C4-2B (cell line): ENCODE data around the gene ESRRG.

Experiments
- H3K27ac ChIP-seq: fragments of 450-650 bp; 2 replicates; pipeline ENCODE4 v1.5.1; 2017
- CTCF ChIP-seq: fragments of 450-650 bp; conservative IDR thresholded peaks from 2 replicates; pipeline ENCODE4 v1.5.1; 2017; ENCODE audit warnings: mild to moderate bottlenecking
- ZFX ChIP-seq: fragments of 450-650 bp; IDR thresholded peaks from 2 replicates; pipeline ENCODE4 v1.6.1; 2017

The ESRRG gene

DNA sequence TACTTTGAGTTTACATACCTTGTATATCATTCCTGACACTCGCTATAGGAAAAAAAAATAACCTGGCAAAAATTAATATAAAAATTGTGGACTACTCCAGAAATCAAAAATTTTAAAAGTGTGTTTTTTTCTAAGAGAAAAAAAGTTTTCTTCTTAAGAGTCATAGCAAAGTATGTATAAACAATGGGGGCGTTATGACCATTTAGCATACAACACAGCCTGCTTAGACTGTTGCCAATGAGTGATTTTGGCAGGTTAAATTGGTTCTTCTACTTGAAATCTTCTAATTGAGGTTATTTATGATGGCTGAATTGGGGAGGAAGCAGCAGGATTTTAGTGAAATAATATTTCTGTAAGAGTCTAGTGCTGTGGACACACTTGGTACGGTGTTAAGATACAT lies 169.5 kb downstream of the ESRRG start:
- H3K27ac ChIP-seq = no peak overlapping the region
- TF ChIP-seq ZFX = no peak
- no peak for TF ChIP-seq CTCF

DNA sequence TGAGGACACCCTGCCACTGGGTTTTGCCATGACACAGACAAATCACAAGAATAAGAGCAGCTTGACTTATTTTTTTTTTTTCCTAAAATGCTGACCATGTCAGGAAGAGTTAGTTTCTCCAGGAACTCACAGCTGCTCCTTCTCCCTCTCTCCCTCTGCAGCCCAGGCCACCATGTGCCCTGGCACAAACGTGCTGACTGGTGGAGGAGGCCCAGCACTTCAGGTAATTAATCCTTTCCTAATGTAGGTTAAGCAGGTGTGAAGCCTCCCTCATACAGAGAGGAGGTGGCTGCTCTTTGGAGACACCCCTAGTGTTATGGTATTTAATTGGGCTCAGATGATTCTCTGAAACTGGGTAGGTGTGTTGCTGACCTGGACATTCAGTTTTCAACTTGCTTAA lies 170.2 kb downstream of the ESRRG start:
- H3K27ac ChIP-seq = no peak overlapping the region
- no peak for TF ChIP-seq CTCF
- TF ChIP-seq ZFX = no peak

- no peak overlapping the region for H3K27ac ChIP-seq
- TF ChIP-seq ZFX = no peak
- no peak for TF ChIP-seq CTCF
These were observed 173.4 kb downstream of the ESRRG start for GRCh38 chr1:216549796-216550195.

- TF ChIP-seq ZFX (no peak), CTCF (no peak)
- H3K27ac ChIP-seq = no peak overlapping the region
These were observed 180.5 kb downstream of the ESRRG start for GRCh38 chr1:216542741-216543140.

DNA sequence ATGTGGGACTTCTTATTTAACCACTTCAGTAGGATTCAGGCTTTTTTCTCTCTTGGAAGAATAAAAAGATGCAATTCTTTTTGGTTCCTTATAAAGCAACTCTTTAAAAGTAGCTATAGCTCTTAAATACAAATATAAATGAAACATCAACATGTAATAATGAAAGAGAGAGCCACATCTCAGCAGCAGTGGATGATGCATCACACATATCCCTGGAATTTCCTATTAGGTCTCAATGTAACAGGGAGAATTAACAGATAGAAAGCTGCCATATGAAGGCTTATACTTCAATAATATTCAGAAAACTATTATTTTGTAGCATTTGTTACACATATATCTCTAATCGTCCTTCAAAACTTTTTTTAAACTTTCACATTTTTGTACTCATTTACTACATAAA lies 181.0 kb downstream of the ESRRG start:
- no peak for TF ChIP-seq ZFX
- no peak for TF ChIP-seq CTCF
- no peak overlapping the region for H3K27ac ChIP-seq

DNA sequence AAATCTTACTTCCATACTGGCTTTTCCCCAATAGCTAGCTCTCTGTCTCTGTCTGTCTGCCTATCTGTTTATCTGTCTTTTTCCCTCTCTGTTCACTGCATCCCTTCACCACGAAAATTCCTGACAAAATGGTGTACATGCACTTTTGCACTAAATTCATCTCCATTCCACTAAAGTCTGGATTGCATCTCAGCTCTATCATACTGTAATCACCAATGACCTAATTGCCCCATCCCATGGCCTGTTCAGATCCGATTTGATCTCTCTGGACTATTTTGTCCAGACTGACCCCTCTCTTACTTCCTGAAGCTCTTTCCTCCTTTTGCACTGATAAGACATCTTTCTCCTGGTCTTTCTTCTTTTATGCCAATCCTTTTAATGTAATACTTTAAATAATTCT lies 187.5 kb downstream of the ESRRG start:
- no peak overlapping the region for H3K27ac ChIP-seq
- no peak for TF ChIP-seq CTCF

- TF ChIP-seq CTCF (no peak), ZFX (no peak)
- no peak overlapping the region for H3K27ac ChIP-seq
These were observed 188.2 kb downstream of the ESRRG start for GRCh38 chr1:216535059-216535458.
